Metanephros (tissue), 1 donor: ENCODE results near the gene KIRREL1. TPM values are rescaled to one million over a fixed set of nuclear protein-coding genes. Genes with fewer than 3 reads are reported as not detected.

Experiments used
- total RNA-seq: library from RNA; depleted of rRNA; stranded (reverse); fragments of >200 nt; gene quantifications from one replicate; pipeline ENCODE4 v1.2.3, GENCODE V29; 2014

Gene KIRREL1
- 120 TPM for total RNA-seq

GRCh38 chr1:157993147-157993917 lies at the start of gene KIRREL1:
Gene KIRREL1 (plus strand): TSS chr1:157993645. CDS start chr1:157993677, 32 bp downstream.

Other genes with a start within 250 kb of the KIRREL1 start
- 0.18 TPM for gene FCRL2, start 216.5 kb upstream of the KIRREL1 start, total RNA-seq
- 2.2 TPM for gene FCRL1, start 173.5 kb upstream of the KIRREL1 start, total RNA-seq
- gene CD5L, start 151.8 kb upstream of the KIRREL1 start, total RNA-seq, result 0.35 TPM
- gene CD1D, start 187.2 kb downstream of the KIRREL1 start, total RNA-seq, result 5.0 TPM